AG04449 (cell line): ENCODE results near the gene TAF7.
"Not testable (repeated sequence)": the region's sequence is repeated elsewhere in the genome, so short reads cannot be mapped to it uniquely, and the experiment has no call there.

Source experiments
- CTCF ChIA-PET: fragments of 350-600 bp; formaldehyde crosslinking; extraction: SDS; loops from one replicate; lab custom pipeline; 2021; ENCODE audit warnings: antibody characterized with exemption; lab: Yijun Ruan, JAX
- POLR2A ChIA-PET: fragments of 400-600, 350-600 bp; formaldehyde crosslinking; extraction: SDS; loops from one replicate; lab custom pipeline; 2020; ENCODE audit warnings: antibody characterized with exemption, inconsistent platforms; lab: Yijun Ruan, JAX
- DNase-seq: peaks from one replicate; pipeline ENCODE4 v3.0.0-alpha.2; 2010; ENCODE audit warnings: low read depth, low spot score
- H3K4me3 ChIP-seq: 2 replicates; pipeline ENCODE4 v1.5.1; 2011; ENCODE audit warnings: low read depth, mild to moderate bottlenecking, control low read depth, low read length
- CTCF ChIP-seq: IDR thresholded peaks from one replicate; pipeline ENCODE4 v1.5.1; 2011; ENCODE audit warnings: mild to moderate bottlenecking, moderate library complexity, low read length, control low read depth, inconsistent platforms; ENCODE audit not compliant: insufficient read depth; ENCODE audit errors: missing control alignments

The TAF7 gene

GRCh38 chr5:141319699-141320098, 885 bp downstream of the TAF7 start:
- ChIA-PET POLR2A (interaction anchor here (0.7 to 1.5 kb wide), 4 partner anchors 11 to 244 kb away, joined by 3 to 7 read pairs (median 4); partner anchors contain the start of genes PCDHGA1 and PCDHGC5), CTCF (interaction anchor here (0.6 to 5.6 kb wide), 38 partner anchors 8 to 552 kb away, joined by 3 to 77 read pairs (median 4); partner anchors contain the start of genes DIAPH1, PCDHGA1, PCDHGA10 and PCDHGA11)
- peak overlapping the region; percentile 85 for H3K4me3 ChIP-seq
- no peak for TF ChIP-seq CTCF
- no peak for DNase-seq

- DNase-seq = no peak
- no peak for TF ChIP-seq CTCF
- POLR2A ChIA-PET = no interaction called here
- H3K4me3 ChIP-seq = no peak overlapping the region
- CTCF ChIA-PET = interaction anchor here (1.0 to 5.6 kb wide), 18 partner anchors 9 to 248 kb away, joined by 3 to 77 read pairs (median 6); partner anchors contain the start of genes PCDHGA1, PCDHGA11, PCDHGA12 and PCDHGA2
These were observed 1.4 kb downstream of the TAF7 start for GRCh38 chr5:141319202-141319601.

GRCh38 chr5:141316963-141317362, 3.6 kb downstream of the TAF7 start:
- POLR2A ChIA-PET, DNase-seq: not testable (repeated sequence)
- CTCF ChIA-PET = interaction anchor here (1.8 kb wide), 1 partner anchor 8 kb away, joined by 5 read pairs; no protein-coding TSS in a partner anchor

GRCh38 chr5:141313711-141314110, 6.9 kb downstream of the TAF7 start:
- ChIA-PET CTCF (no interaction called here), POLR2A (no interaction called here)
- no peak for TF ChIP-seq CTCF
- DNase-seq = no peak
- H3K4me3 ChIP-seq = no peak overlapping the region

More at GRCh38 chr5:141316963-141317362, 3.6 kb downstream of the TAF7 start:
- not testable (repeated sequence) for H3K4me3 ChIP-seq

GRCh38 chr5:141306630-141307029, 14.0 kb downstream of the TAF7 start:
- DNase-seq = no peak
- ChIA-PET POLR2A (no interaction called here), CTCF (interaction anchor here (1.0 kb wide), 1 partner anchor 13 kb away, joined by 4 read pairs; no protein-coding TSS in a partner anchor)
- TF ChIP-seq CTCF = no peak
- no peak overlapping the region for H3K4me3 ChIP-seq

- DNase-seq = no peak
These were observed 16.8 kb downstream of the TAF7 start, which contains the start of gene SLC25A2 for GRCh38 chr5:141303756-141304155. SLC25A2 (minus strand) TSS chr5:141304049; CDS start chr5:141303865, 184 bp downstream.

More at GRCh38 chr5:141303756-141304155, 16.8 kb downstream of the TAF7 start, which contains the start of gene SLC25A2:
- no peak for TF ChIP-seq CTCF
- ChIA-PET POLR2A (no interaction called here), CTCF (interaction anchor here (0.6 kb wide), 1 partner anchor 12 kb away, joined by 3 read pairs; no protein-coding TSS in a partner anchor)
- H3K4me3 ChIP-seq = no peak within 1 kb of the TSS
